ENCODE data around the gene SLC1A2. TPM values are rescaled to one million over a fixed set of nuclear protein-coding genes. Genes with fewer than 3 reads are reported as not detected.

The SLC1A2 gene
- total and polyA plus RNA-seq, 2 donors (not counting 3 experiments of a cell fraction or from before 2014, with no cell fraction given) = not detected

DNA sequence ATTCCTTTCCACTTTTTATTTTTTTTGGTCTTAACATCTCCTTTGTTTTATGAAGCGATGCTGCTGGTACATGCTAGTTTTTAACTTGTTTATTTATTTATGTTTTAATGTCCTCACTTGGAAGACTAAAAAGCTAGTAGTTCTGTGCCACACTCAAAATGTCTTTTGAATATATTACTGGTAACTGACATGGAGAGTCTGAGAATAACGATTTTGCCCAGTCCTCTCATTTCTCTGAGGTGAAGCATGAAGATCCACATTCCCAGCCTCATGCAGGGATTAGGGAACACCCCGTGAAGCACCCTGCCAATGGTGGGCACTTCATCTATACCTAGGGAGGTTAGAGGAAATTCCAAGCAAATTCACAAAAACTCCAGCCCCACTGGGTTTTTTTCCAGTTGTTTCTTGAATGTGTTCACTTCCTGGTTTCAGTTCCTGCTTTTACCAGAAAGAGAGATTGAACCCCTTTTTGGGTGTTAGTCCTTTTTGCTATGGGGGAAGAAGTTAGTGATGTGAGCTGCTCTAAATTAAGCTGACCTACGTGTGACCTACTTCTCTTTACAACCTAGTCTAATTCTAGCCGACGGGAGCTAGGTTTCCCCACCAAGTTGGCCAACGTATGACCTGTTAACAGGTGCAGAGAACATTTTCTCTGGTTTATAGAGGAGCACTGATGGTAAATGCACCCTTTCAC is 106.1 kb downstream of the SLC1A2 start:
- no peaks in the 10 kb centered on the region for H3K9me3 ChIP-seq (replicated peaks; ENCODE audit: control insufficient read depth, insufficient read depth, low read length)
- no TSS peak for BruUV-seq (replicated peaks)
- POLR2A ChIA-PET = no interaction called here
- DNase-seq (ENCODE audit: low read depth, low spot score) = no peak
- H3K27ac ChIP-seq (ENCODE audit: insufficient read depth, low read depth, low read length) = no peak overlapping the region
- H4K20me1 ChIP-seq (replicated peaks; ENCODE audit: control insufficient read depth, extremely low read depth, insufficient read depth, low read length) = no peaks in the 10 kb centered on the region
- no peaks in the 10 kb centered on the region for H3K79me2 ChIP-seq (ENCODE audit: control insufficient read depth, insufficient read depth, low read length)
- no peak overlapping the region for H3K4me2 ChIP-seq (ENCODE audit: insufficient read depth, low read length)
- CTCF ChIA-PET = no interaction called here
- H3K36me3 ChIP-seq (ENCODE audit: control insufficient read depth in 2 of 2, extremely low read depth in 1 of 2, insufficient read depth in 2 of 2, low read length in 2 of 2) = no peaks in the 10 kb centered on the region
- no peak overlapping the region for H3K9ac ChIP-seq (replicated peaks; ENCODE audit: extremely low read depth, insufficient read depth, low read length)
- no peaks in the 10 kb centered on the region for H3K4me1 ChIP-seq (ENCODE audit: control insufficient read depth, extremely low read depth, insufficient read depth, low read length)
- no peak for FAIRE-seq
- no peaks in the 10 kb centered on the region for H3K9me1 ChIP-seq (replicated peaks; ENCODE audit: control insufficient read depth, extremely low read depth, insufficient read depth, low read length)
- TF ChIP-seq, protein P1, sequence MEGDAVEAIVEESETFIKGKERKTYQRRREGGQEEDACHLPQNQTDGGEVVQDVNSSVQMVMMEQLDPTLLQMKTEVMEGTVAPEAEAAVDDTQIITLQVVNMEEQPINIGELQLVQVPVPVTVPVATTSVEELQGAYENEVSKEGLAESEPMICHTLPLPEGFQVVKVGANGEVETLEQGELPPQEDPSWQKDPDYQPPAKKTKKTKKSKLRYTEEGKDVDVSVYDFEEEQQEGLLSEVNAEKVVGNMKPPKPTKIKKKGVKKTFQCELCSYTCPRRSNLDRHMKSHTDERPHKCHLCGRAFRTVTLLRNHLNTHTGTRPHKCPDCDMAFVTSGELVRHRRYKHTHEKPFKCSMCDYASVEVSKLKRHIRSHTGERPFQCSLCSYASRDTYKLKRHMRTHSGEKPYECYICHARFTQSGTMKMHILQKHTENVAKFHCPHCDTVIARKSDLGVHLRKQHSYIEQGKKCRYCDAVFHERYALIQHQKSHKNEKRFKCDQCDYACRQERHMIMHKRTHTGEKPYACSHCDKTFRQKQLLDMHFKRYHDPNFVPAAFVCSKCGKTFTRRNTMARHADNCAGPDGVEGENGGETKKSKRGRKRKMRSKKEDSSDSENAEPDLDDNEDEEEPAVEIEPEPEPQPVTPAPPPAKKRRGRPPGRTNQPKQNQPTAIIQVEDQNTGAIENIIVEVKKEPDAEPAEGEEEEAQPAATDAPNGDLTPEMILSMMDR (IDR thresholded peaks at IDR 0.05; ENCODE audit: extremely low read depth in 1 of 2, insufficient read depth in 1 of 2, low read depth in 1 of 2, low read length in 2 of 2) = no peak
- TF ChIP-seq EZH2 (IDR thresholded peaks at IDR 0.05; ENCODE audit: borderline replicate concordance, low read depth, low read length, severe bottlenecking) (no peak), FOS (IDR thresholded peaks at IDR 0.05; ENCODE audit: borderline replicate concordance, insufficient read depth, low read length) (no peak)
- dilution Hi-C loops (cut with MboI; ENCODE audit: extremely low pct_ligation_motif_present, low sequenced_read_pairs) = no loop called here
- no peak overlapping the region for H3K4me3 ChIP-seq (replicated peaks in 1 of 3; ENCODE audit: insufficient read depth in 1 of 3, low read depth in 1 of 3, low read length in 3 of 3)
- intact Hi-C loops (cut with micrococcal nuclease) = no loop called here
- H2AFZ ChIP-seq (ENCODE audit: low read depth, low read length) = no peak overlapping the region
- no peaks in the 10 kb centered on the region for H3K27me3 ChIP-seq (ENCODE audit: control insufficient read depth in 2 of 2, insufficient read depth in 2 of 2, low read length in 2 of 2)

DNA sequence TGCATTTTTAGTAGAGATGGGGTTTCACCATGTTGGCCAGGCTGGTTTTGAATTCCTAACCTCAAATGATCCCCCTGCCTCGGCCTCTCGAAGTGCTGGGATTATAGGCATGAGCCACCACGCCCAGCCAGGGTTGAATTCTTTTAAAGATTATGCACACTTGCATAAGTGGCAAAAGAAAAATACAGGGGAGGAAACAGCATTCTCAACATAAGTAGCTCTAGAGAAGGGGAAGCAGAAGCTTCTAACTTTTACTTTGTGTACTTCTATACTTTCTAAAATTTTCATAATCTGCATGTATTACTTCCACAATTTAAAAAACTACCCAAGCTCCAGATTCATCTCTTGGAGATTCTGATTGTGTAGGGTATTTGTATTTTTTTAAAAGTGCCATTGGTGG is 108.0 kb downstream of the SLC1A2 start:
- Histone ChIP-seq H3K9me3 (replicated peaks; ENCODE audit: control insufficient read depth, insufficient read depth, low read length) (no peaks in the 10 kb centered on the region), H3K9me1 (replicated peaks; ENCODE audit: control insufficient read depth, extremely low read depth, insufficient read depth, low read length) (no peaks in the 10 kb centered on the region), H3K9ac (replicated peaks; ENCODE audit: extremely low read depth, insufficient read depth, low read length) (no peak overlapping the region), H3K4me1 (ENCODE audit: control insufficient read depth, extremely low read depth, insufficient read depth, low read length) (no peaks in the 10 kb centered on the region), H3K4me3 (replicated peaks in 1 of 3; ENCODE audit: insufficient read depth in 1 of 3, low read depth in 1 of 3, low read length in 3 of 3) (no peak overlapping the region), H3K27me3 (ENCODE audit: control insufficient read depth in 2 of 2, insufficient read depth in 2 of 2, low read length in 2 of 2) (no peaks in the 10 kb centered on the region), H3K4me2 (ENCODE audit: insufficient read depth, low read length) (no peak overlapping the region), H2AFZ (ENCODE audit: low read depth, low read length) (no peak overlapping the region), H4K20me1 (replicated peaks; ENCODE audit: control insufficient read depth, extremely low read depth, insufficient read depth, low read length) (no peaks in the 10 kb centered on the region), H3K79me2 (ENCODE audit: control insufficient read depth, insufficient read depth, low read length) (no peaks in the 10 kb centered on the region), H3K36me3 (ENCODE audit: control insufficient read depth in 2 of 2, extremely low read depth in 1 of 2, insufficient read depth in 2 of 2, low read length in 2 of 2) (no peaks in the 10 kb centered on the region), H3K27ac (ENCODE audit: insufficient read depth, low read depth, low read length) (no peak overlapping the region)
- dilution Hi-C loops (cut with MboI; ENCODE audit: extremely low pct_ligation_motif_present, low sequenced_read_pairs) = no loop called here
- TF ChIP-seq, protein P1 (IDR thresholded peaks at IDR 0.05; ENCODE audit: extremely low read depth in 1 of 2, insufficient read depth in 1 of 2, low read depth in 1 of 2, low read length in 2 of 2) = no peak
- TF ChIP-seq JUN (IDR thresholded peaks at IDR 0.05; ENCODE audit: borderline replicate concordance, insufficient read depth, insufficient read length, low read depth) = no peak
- no peak for TF ChIP-seq MYC (IDR thresholded peaks at IDR 0.05; ENCODE audit: low read depth, low read length)
- no peak for TF ChIP-seq FOS (IDR thresholded peaks at IDR 0.05; ENCODE audit: borderline replicate concordance, insufficient read depth, low read length)
- no peak for TF ChIP-seq EZH2 (IDR thresholded peaks at IDR 0.05; ENCODE audit: borderline replicate concordance, low read depth, low read length, severe bottlenecking)
- TF ChIP-seq POLR2AphosphoS5 (IDR thresholded peaks at IDR 0.05; ENCODE audit: insufficient read depth, low read depth, low read length) = no peak
- TF ChIP-seq, protein P2, sequence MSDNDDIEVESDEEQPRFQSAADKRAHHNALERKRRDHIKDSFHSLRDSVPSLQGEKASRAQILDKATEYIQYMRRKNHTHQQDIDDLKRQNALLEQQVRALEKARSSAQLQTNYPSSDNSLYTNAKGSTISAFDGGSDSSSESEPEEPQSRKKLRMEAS (IDR thresholded peaks at IDR 0.05; ENCODE audit: insufficient read depth, insufficient read length) = no peak
- TF ChIP-seq POLR2A (IDR thresholded peaks at IDR 0.05; ENCODE audit: low read depth, low read length) = no peak
- no peak for TF ChIP-seq GATA2 (IDR thresholded peaks at IDR 0.05; ENCODE audit: insufficient read depth, insufficient read length, low read depth, low read length)
- intact Hi-C loops (cut with micrococcal nuclease) = no loop called here
- CTCF ChIA-PET = no interaction called here
- POLR2A ChIA-PET = no interaction called here
- BruUV-seq (replicated peaks) = no TSS peak
- DNase-seq (ENCODE audit: low read depth, low spot score) (no peak), FAIRE-seq (no peak)

All from endothelial cell of umbilical vein (primary cell).